Stimulated activated effector memory CD8-positive, alpha-beta T cell treated with anti-CD3 and anti-CD28 coated beads, Interleukin-12 subunit alpha, Interleukin-12 subunit beta, amount 100 ng/mL, for 72 hours (primary cell): Measurements from ENCODE around the gene PCDHA13.
A peak's percentile ranks its signal among the peaks of the same experiment; 100 is the strongest.
"Not testable (repeated sequence)": the region's sequence is repeated elsewhere in the genome, so short reads cannot be mapped to it uniquely, and the experiment has no call there.

Experiments
- ATAC-seq: fragments of 150-1000 bp; cut with Tn5 transposase; 2 replicates; pipeline ENCODE4 v1.10.0; 2021
- DNase-seq, 2 donors: peaks; one replicate each; pipeline ENCODE4 v3.0.0; 2021 to 2022; ENCODE audit warnings: low spot score in 2 of 2
- H3K27ac Mint-ChIP-seq: one replicate; pipeline ENCODE4 v1.8.0; 2022; ENCODE audit warnings: mild to moderate bottlenecking, mixed read lengths
- H3K36me3 Mint-ChIP-seq: one replicate; pipeline ENCODE4 v1.8.0; 2022; ENCODE audit warnings: mild to moderate bottlenecking, mixed read lengths
- H3K4me1 Mint-ChIP-seq: one replicate; pipeline ENCODE4 v1.8.0; 2022; ENCODE audit warnings: mixed read lengths
- H3K4me3 Mint-ChIP-seq: one replicate; pipeline ENCODE4 v1.8.0; 2022; ENCODE audit warnings: mild to moderate bottlenecking, mixed read lengths
- H3K9me3 Mint-ChIP-seq: one replicate; pipeline ENCODE4 v1.8.0; 2022; ENCODE audit warnings: mixed read lengths

PCDHA13 gene

GRCh38 chr5:140862441-140863295, 19.3 kb upstream of the PCDHA13 start:
- Mint-ChIP-seq H3K36me3 (no peaks in the 10 kb centered on the region), H3K4me3 (no peak overlapping the region), H3K9me3 (peaks cover 3% of the 10 kb centered on the region), H3K4me1 (no peaks in the 10 kb centered on the region), H3K27ac (no peak overlapping the region)
- DNase-seq: no peak
- no peak for ATAC-seq

DNA sequence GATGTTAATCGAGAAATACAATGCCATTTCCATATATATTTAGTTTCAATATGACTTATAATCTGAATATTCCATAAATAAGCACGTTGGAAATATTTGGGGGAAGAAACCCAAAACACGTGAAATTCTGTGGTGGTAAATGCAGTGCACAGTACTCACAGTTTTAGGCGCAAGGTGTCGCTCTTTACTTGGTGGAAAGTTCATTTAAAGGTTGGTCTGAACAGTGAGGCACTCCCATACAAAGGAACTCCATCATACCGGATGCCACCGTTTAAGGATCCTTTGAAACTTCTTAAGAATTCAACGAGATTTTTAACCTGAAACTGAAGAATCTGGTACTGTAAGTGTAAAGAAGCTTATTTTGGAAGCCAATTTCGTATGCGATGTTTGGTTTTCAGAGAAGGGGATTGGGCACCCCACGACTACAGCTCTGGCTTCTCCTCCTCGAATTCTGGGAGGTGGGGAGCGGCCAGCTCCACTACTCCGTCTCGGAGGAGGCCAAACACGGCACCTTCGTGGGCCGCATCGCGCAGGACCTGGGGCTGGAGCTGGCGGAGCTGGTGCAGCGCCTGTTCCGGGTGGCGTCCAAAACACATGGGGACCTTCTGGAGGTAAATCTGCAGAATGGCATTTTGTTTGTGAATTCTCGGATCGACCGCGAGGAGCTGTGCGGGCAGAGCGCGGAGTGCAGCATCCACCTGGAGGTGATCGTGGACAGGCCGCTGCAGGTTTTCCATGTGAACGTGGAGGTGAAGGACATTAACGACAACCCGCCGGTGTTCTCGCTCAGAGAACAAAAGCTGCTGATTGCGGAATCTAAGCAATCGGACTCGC, 13.0 kb upstream of the PCDHA13 start, which contains the start of gene PCDHA11:
Gene PCDHA11, plus strand, starts transcription at position 237 of the 834 bp plus-strand sequence. Its CDS starts 147 bp downstream, at position 384.
- H3K4me3 Mint-ChIP-seq: no peak within 1 kb of the TSS
- peaks cover 3% of the 10 kb centered on the region for H3K9me3 Mint-ChIP-seq

DNA sequence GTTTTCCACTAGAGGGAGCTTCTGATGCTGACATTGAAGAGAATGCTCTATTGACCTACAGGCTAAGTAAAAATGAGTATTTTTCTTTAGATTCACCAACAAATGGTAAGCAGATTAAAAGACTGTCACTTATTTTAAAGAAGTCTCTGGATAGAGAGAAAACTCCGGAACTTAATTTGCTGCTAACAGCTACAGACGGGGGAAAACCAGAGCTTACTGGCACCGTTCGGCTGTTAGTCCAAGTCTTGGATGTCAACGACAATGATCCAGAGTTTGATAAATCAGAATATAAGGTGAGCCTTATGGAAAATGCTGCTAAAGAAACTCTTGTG, 12.4 kb upstream of the PCDHA13 start:
- H3K4me1 Mint-ChIP-seq: no peaks in the 10 kb centered on the region
- no peak overlapping the region for H3K4me3 Mint-ChIP-seq
- H3K9me3 Mint-ChIP-seq: peaks cover under 1% of the 10 kb centered on the region
- ATAC-seq (no peak), DNase-seq (no peak)
- no peaks in the 10 kb centered on the region for H3K36me3 Mint-ChIP-seq
- no peak overlapping the region for H3K27ac Mint-ChIP-seq

More for the DNA sequence above, 13.0 kb upstream of the PCDHA13 start, which contains the start of gene PCDHA11:
- DNase-seq (no peak), ATAC-seq (no peak)
- H3K4me1 Mint-ChIP-seq: no peaks in the 10 kb centered on the region
- H3K27ac Mint-ChIP-seq: no peak within 1 kb of the TSS
- H3K36me3 Mint-ChIP-seq: no peaks in the 10 kb centered on the region

GRCh38 chr5:140870221-140871201, 11.4 kb upstream of the PCDHA13 start:
- H3K4me1 Mint-ChIP-seq: no peaks in the 10 kb centered on the region
- H3K36me3 Mint-ChIP-seq: no peaks in the 10 kb centered on the region
- H3K4me3 Mint-ChIP-seq: no peak overlapping the region
- H3K9me3 Mint-ChIP-seq: no peaks in the 10 kb centered on the region
- no peak overlapping the region for H3K27ac Mint-ChIP-seq
- ATAC-seq (no peak), DNase-seq (no peak)

GRCh38 chr5:140875085-140876065, 6.5 kb upstream of the PCDHA13 start, which contains the start of gene PCDHA12:
TSS of gene PCDHA12 (plus strand) at chr5:140875308. CDS start at chr5:140875473, 165 bp downstream.
- H3K9me3 Mint-ChIP-seq: peaks cover 5% of the 10 kb centered on the region
- no peak within 1 kb of the TSS for H3K4me3 Mint-ChIP-seq
- no peaks in the 10 kb centered on the region for H3K36me3 Mint-ChIP-seq
- H3K27ac Mint-ChIP-seq: no peak within 1 kb of the TSS
- H3K4me1 Mint-ChIP-seq: no peaks in the 10 kb centered on the region
- ATAC-seq: no peak
- DNase-seq: no peak

- not testable (repeated sequence) for DNase-seq, H3K4me3 Mint-ChIP-seq, H3K4me1 Mint-ChIP-seq, H3K36me3 Mint-ChIP-seq, ATAC-seq, H3K27ac Mint-ChIP-seq, H3K9me3 Mint-ChIP-seq
Observed at GRCh38 chr5:140876541-140877261, 5.2 kb upstream of the PCDHA13 start.

DNA sequence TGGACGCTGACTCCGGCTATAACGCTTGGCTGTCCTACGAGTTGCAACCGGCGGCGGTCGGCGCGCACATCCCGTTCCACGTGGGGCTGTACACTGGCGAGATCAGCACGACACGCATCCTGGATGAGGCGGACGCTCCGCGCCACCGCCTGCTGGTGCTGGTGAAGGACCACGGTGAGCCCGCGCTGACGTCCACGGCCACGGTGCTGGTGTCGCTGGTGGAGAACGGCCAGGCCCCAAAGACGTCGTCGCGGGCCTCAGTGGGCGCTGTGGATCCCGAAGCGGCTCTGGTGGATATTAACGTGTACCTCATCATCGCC, 4.7 kb upstream of the PCDHA13 start:
- Mint-ChIP-seq H3K27ac (no peak overlapping the region), H3K4me3 (no peak overlapping the region), H3K9me3 (peaks cover 8% of the 10 kb centered on the region), H3K4me1 (no peaks in the 10 kb centered on the region), H3K36me3 (no peaks in the 10 kb centered on the region)
- ATAC-seq (no peak), DNase-seq (no peak)

DNA sequence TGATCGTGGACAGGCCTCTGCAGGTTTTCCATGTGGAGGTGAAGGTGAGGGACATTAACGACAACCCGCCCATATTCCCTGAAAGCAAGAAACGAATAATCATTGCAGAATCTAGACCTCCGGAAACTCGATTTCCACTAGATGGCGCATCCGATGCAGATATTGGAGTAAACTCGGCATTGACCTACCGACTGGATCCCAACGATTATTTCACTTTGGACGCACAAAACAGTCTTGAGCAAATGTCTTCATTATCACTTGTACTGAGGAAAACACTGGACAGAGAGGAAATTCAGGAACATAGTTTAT, 621 bp downstream of the PCDHA13 start:
- Mint-ChIP-seq H3K9me3 (peaks cover 10% of the 10 kb centered on the region), H3K36me3 (no peaks in the 10 kb centered on the region), H3K27ac (no peak overlapping the region), H3K4me3 (no peak overlapping the region), H3K4me1 (no peaks in the 10 kb centered on the region)
- DNase-seq (no peak), ATAC-seq (no peak)

DNA sequence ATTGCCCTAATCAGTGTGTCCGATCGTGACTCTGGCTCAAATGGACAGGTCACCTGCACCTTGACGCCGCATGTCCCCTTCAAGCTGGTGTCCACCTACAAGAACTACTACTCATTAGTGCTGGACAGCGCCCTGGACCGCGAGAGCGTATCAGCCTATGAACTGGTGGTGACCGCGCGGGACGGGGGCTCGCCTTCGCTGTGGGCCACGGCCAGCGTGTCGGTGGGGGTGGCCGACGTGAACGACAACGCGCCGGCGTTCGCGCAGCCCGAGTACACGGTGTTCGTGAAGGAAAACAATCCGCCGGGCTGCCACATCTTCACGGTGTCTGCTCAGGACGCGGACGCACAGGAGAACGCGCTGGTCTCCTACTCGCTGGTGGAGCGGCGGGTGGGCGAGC, 1.4 kb downstream of the PCDHA13 start:
- DNase-seq (no peak), ATAC-seq (no peak)
- no peaks in the 10 kb centered on the region for H3K36me3 Mint-ChIP-seq
- no peak overlapping the region for H3K27ac Mint-ChIP-seq
- H3K9me3 Mint-ChIP-seq: peaks cover 10% of the 10 kb centered on the region
- H3K4me3 Mint-ChIP-seq: no peak overlapping the region
- H3K4me1 Mint-ChIP-seq: no peaks in the 10 kb centered on the region

- H3K4me3 Mint-ChIP-seq: no peak overlapping the region
- no peak for DNase-seq
- no peak overlapping the region for H3K27ac Mint-ChIP-seq
- no peaks in the 10 kb centered on the region for H3K36me3 Mint-ChIP-seq
- H3K9me3 Mint-ChIP-seq: peaks cover 6% of the 10 kb centered on the region
- no peak for ATAC-seq
- H3K4me1 Mint-ChIP-seq: no peaks in the 10 kb centered on the region
Observed at GRCh38 chr5:140883927-140884697, 2.2 kb downstream of the PCDHA13 start.

- no peak for DNase-seq
- Mint-ChIP-seq H3K4me3 (no peak overlapping the region), H3K36me3 (no peaks in the 10 kb centered on the region), H3K4me1 (no peaks in the 10 kb centered on the region), H3K27ac (no peak overlapping the region), H3K9me3 (peaks cover 5% of the 10 kb centered on the region)
- ATAC-seq: peak; percentile 26
Observed at GRCh38 chr5:140916325-140916724, 34.4 kb downstream of the PCDHA13 start.

DNA sequence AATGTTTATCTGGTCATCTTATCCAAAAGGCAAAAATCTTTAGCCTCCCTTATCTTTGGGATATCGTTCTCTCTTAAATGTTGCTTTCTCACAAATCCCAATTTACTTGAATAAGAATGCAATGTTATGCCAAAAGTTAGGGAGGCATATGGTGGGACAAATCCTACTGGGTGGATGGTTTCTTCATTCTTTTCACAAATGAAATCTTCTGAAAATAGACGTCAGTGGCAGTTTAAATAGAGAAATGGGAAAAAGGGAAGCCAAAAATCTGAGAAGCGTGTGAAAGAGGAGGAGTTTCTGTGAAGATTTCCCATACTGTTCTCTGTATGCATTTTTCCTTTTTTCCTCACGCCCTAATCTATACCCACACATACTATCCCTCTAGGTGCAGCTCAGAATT, 41.7 kb downstream of the PCDHA13 start:
- ATAC-seq (no peak), DNase-seq (no peak)
- Mint-ChIP-seq H3K4me1 (peaks cover 7% of the 10 kb centered on the region), H3K36me3 (no peaks in the 10 kb centered on the region), H3K27ac (no peak overlapping the region), H3K4me3 (no peak overlapping the region), H3K9me3 (no peaks in the 10 kb centered on the region)

DNA sequence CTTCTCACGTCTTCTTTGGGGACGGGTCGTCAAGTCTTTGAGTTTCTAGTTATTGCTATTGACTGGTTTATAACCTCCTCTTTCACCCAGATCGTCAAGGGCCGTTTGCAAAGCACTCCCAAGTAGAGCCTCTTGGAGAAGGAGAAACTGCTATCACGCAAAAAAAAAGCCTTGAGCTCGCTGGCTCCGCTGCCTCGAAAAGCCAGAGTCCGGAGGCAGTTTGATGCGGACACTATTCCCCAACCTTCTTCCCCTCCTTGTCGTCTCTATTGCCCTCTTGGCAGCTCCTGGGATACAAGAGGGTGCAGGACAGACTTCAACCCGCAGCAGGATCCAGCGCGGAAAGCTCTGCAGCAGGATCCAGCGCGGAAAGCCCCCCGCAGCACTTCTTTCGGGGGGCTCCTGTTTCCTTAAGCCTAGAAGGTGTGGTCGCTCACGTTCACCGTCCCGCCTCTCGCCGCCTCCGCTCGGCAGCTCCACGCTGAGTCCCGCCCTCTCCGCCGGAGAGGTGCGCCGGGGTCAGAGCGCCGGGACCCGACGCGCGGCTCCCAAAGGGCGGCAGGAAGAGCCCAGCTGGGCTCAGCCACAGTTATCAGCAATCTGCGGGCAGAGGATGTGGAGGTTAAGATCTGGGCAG, 44.0 kb downstream of the PCDHA13 start, which contains the start of gene PCDHAC1:
Gene PCDHAC1, plus strand, starts transcription at position 494 of the 637 bp plus-strand sequence. CDS start 594 bp downstream, outside the sequence.
- Mint-ChIP-seq H3K36me3 (no peaks in the 10 kb centered on the region), H3K27ac (no peak within 1 kb of the TSS), H3K4me3 (peak within 1 kb of the TSS; percentile 48), H3K4me1 (peaks cover 7% of the 10 kb centered on the region), H3K9me3 (no peaks in the 10 kb centered on the region)
- peak; percentile 40 for ATAC-seq
- no peak for DNase-seq
